HG03045 (cell line): ENCODE measurements around the gene MX2.

Experiments used
- ATAC-seq: cut with Tn5 transposase; IDR thresholded peaks from one replicate; pipeline ENCODE4 v1.9.1; 2021; ENCODE audit warnings: mild to moderate bottlenecking, moderate library complexity; ENCODE audit not compliant: unreplicated experiment

MX2 gene

GRCh38 chr21:41432562-41433460 is 71.0 kb downstream of the MX2 start:
- no peak for ATAC-seq

- no peak for ATAC-seq
Observed at GRCh38 chr21:41433566-41433965, 71.7 kb downstream of the MX2 start.

GRCh38 chr21:41435706-41436105 is 73.9 kb downstream of the MX2 start:
- ATAC-seq: no peak

DNA sequence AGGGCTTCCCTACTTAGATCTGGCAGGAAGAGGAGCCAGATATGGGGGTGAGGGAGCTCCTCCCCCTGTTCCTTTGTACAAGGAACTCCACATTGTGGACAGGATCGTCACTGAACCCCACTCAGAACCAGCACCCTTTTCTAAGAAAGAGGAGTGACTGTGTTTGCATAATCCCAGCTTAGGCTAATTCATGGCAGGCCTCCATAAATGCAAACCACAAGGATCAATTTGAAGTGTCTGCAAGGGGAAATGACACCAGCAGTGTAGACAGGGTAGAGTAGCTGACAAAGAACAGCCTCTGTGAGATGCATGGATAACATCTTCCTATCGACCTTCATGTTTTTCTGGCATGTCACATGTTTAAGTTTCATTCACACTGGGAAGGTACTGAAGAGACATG is 75.9 kb downstream of the MX2 start:
- no peak for ATAC-seq

DNA sequence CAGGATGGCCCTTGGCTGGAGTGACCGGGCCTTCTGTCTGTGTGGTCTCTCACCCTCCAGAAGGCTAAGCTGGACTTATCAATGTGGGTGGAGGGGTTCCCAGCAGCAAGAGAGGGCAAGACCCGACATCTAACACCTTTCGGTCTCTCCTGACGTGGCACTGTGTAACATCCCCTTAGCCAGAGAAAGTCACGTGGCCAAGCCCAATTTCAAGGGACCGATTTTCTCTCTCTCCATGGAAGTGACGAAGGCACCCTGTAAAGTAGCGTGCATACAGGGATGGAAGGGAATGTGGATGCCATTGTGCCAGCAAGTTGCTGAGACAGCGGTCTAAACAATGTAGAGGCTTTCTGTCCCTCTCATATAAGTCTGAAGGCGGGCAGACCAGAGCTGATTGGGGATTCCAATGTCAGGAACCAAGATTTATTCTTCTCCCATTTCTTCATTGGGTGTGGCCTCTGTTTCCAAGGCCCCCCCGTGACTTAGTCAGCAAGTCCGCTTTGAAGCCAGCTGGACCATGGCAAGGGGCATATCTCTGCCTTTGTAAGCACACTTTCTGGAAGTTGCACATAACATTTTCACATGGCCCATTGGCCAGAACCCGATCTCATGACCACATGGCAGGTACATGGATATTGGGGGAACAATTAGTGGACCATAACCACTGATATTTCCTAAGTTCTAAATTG is 76.7 kb downstream of the MX2 start:
- ATAC-seq: no peak

DNA sequence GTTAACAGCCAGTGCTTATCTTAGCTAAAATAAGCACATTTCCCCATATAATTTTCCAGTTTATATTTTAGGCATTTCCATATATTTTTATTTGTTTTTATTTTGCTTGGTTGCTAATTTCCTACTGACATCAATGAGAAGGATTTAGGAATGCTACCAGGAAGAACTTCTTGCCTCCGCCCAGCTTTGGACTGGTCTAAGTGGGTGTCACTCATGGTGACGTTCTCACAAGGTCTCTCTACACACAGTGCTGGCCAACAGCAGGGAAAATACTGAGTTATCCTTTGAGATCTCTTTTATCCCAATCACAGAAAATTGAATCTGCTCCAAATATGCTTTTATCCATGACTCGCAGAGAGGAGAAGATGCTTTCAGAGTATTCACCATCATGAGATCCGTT is 77.4 kb downstream of the MX2 start:
- ATAC-seq: no peak

DNA sequence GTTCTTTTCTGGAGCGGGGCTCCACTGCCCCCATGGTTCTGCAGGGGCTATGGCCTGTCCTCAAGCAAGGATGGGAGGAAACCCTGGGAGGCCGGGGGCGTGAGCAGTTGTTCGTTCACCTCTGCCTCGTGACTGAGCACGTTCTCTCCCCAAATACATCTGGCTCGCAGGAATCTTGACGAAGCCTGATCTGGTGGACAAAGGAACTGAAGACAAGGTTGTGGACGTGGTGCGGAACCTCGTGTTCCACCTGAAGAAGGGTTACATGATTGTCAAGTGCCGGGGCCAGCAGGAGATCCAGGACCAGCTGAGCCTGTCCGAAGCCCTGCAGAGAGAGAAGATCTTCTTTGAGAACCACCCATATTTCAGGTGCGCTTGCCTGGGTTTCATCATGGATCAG is 79.7 kb downstream of the MX2 start:
- no peak for ATAC-seq

- no peak for ATAC-seq
Observed at GRCh38 chr21:41442481-41443186, 80.8 kb downstream of the MX2 start.

DNA sequence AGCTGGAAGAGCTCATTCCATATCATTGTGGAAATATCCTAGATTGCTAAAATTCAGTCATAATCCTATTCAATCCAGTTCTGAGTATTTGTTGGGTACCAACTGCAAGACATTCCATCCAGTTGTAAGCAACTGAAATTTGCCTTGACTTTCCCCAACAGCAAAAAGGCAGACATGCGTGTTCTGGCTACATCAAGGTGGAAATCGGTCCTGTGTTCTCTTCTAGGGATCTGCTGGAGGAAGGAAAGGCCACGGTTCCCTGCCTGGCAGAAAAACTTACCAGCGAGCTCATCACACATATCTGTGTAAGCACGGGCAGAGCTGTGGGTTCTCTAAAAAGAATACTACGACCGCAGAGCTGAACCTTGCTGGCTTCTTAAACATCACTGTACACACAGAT is 81.7 kb downstream of the MX2 start:
- ATAC-seq: no peak

GRCh38 chr21:41444703-41445464 is 83.1 kb downstream of the MX2 start:
- ATAC-seq: no peak

GRCh38 chr21:41445465-41445862 is 83.6 kb downstream of the MX2 start:
- ATAC-seq: no peak

GRCh38 chr21:41446586-41446985 is 84.8 kb downstream of the MX2 start:
- no peak for ATAC-seq

DNA sequence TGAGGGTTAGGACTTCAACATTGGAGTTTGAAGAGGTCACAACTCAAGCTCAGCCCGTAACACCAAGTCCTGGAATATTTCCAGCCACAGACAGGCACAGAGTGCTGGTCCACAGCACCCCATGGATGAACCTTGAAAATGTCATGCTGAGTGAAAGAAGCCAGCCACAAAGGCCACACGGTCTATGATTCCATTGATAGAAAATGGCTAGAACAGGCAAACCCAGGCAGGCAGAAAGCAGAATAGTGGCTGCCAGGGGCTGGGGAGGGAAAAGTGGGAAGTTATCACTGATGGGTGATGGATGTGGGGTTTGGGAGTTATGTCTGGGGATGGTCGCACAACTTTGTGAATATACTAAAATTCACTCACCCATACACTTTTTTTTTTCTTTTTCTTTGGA is 85.5 kb downstream of the MX2 start:
- no peak for ATAC-seq

GRCh38 chr21:41449613-41450012 is 87.8 kb downstream of the MX2 start:
- ATAC-seq: no peak

GRCh38 chr21:41451753-41452676 is 90.2 kb downstream of the MX2 start:
- ATAC-seq: no peak

- no peak for ATAC-seq
Observed at GRCh38 chr21:41453198-41453597, 91.4 kb downstream of the MX2 start.

- ATAC-seq: no peak
Observed at GRCh38 chr21:41453761-41454160, 91.9 kb downstream of the MX2 start.

GRCh38 chr21:41458121-41458520 is 96.3 kb downstream of the MX2 start:
- no peak for ATAC-seq

GRCh38 chr21:41458559-41458958 is 96.7 kb downstream of the MX2 start:
- ATAC-seq: no peak
